GM10266 (cell line): Measurements from ENCODE around the gene SON.

Experiments
- DNase-seq: peaks from one replicate; pipeline ENCODE4 v3.0.0; 2012; ENCODE audit errors: extremely low spot score
- TF ChIP-seq, protein P1 (sequence below): IDR thresholded peaks from 2 replicates; pipeline ENCODE4 v1.5.1; 2012; ENCODE audit warnings: mild to moderate bottlenecking, low read depth; ENCODE audit not compliant: control insufficient read depth, insufficient read depth; ENCODE audit errors: missing control alignments

The SON gene

DNA sequence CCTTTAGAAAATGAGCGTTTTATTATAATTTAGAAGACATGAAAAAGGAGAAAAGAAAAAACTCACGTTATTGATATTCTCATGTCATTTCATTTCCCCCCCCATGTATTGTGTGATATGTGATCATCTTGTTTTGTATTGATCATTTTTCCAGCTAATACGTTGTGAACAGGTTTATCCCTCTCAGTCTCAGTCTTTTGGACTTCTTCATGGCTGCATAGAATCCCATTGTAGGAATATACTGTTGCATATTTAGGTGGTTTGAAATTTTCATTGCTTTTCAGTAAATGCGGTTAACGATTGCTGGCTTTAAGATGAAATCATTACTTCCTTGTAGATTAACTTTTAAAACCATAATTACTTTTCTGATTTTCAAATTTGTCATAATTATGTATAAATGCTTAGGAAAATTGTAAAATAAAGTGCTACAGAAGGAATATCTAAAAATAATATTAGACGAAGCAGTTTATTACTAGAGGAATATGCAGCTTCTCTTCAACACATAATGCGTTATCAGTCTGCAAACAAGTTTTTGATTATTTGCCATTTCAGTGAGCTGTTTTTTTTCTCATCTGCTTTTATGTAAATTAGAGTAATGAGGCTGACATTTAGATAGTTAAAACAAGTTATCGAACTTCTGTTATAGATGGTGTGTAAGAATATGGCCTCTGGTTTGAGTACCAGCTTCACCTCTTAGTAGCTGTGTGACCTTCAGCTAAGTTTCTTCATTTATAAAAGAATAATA lies 1.8 kb downstream of the SON start:
- TF ChIP-seq, protein P1, sequence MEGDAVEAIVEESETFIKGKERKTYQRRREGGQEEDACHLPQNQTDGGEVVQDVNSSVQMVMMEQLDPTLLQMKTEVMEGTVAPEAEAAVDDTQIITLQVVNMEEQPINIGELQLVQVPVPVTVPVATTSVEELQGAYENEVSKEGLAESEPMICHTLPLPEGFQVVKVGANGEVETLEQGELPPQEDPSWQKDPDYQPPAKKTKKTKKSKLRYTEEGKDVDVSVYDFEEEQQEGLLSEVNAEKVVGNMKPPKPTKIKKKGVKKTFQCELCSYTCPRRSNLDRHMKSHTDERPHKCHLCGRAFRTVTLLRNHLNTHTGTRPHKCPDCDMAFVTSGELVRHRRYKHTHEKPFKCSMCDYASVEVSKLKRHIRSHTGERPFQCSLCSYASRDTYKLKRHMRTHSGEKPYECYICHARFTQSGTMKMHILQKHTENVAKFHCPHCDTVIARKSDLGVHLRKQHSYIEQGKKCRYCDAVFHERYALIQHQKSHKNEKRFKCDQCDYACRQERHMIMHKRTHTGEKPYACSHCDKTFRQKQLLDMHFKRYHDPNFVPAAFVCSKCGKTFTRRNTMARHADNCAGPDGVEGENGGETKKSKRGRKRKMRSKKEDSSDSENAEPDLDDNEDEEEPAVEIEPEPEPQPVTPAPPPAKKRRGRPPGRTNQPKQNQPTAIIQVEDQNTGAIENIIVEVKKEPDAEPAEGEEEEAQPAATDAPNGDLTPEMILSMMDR: no peak
- no peak for DNase-seq

DNA sequence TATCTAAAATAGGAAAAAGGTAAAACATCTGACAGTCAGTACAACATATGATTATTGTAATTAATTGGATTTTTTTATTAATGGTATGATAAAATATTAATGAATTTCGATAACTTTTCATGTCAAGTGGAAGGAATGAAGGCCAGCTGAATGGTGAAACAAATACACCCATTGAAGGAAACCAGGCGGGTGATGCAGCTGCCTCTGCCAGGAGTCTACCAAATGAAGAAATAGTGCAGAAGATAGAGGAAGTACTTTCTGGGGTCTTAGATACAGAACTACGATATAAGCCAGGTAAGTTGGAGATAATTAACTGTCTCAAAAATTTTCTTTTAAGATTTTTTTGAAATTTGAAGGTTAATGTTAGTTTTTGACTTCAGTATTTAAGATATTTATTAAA lies 3.2 kb downstream of the SON start:
- TF ChIP-seq, protein P1: no peak
- no peak for DNase-seq

DNA sequence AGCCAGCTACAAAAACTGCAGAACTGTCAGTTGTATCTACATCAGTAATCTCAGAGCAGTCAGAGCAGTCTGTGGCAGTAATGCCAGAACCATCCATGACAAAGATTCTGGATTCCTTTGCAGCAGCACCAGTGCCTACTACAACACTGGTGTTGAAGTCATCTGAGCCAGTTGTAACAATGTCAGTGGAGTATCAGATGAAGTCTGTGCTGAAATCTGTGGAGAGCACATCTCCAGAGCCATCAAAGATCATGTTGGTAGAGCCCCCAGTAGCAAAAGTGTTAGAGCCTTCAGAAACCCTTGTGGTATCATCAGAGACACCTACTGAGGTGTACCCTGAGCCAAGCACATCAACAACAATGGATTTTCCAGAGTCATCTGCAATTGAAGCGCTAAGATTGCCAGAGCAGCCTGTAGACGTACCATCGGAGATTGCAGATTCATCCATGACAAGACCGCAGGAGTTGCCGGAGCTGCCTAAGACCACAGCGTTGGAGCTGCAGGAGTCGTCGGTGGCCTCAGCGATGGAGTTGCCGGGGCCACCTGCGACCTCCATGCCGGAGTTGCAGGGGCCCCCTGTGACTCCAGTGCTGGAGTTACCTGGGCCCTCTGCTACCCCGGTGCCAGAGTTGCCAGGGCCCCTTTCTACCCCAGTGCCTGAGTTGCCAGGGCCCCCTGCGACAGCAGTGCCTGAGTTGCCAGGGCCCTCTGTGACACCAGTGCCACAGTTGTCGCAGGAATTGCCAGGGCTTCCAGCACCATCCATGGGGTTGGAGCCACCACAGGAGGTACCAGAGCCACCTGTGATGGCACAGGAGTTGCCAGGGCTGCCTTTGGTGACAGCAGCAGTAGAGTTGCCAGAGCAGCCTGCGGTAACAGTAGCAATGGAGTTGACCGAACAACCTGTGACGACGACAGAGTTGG lies 7.3 kb downstream of the SON start:
- DNase-seq: no peak
- TF ChIP-seq, protein P1: no peak

DNA sequence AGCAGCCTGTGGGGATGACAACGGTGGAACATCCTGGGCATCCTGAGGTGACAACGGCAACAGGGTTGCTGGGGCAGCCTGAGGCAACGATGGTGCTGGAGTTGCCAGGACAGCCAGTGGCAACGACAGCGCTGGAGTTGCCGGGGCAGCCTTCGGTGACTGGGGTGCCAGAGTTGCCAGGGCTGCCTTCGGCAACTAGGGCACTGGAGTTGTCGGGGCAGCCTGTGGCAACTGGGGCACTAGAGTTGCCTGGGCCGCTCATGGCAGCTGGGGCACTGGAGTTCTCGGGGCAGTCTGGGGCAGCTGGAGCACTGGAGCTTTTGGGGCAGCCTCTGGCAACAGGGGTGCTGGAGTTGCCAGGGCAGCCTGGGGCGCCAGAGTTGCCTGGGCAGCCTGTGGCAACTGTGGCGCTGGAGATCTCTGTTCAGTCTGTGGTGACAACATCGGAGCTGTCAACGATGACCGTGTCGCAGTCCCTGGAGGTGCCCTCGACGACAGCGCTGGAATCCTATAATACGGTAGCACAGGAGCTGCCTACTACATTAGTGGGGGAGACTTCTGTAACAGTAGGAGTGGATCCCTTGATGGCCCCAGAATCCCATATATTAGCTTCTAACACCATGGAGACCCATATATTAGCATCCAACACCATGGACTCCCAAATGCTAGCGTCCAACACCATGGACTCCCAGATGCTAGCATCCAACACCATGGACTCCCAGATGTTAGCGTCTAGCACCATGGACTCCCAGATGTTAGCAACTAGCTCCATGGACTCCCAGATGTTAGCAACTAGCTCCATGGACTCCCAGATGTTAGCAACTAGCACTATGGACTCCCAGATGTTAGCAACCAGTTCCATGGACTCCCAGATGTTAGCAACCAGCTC lies 8.2 kb downstream of the SON start:
- TF ChIP-seq, protein P1: no peak
- no peak for DNase-seq

DNA sequence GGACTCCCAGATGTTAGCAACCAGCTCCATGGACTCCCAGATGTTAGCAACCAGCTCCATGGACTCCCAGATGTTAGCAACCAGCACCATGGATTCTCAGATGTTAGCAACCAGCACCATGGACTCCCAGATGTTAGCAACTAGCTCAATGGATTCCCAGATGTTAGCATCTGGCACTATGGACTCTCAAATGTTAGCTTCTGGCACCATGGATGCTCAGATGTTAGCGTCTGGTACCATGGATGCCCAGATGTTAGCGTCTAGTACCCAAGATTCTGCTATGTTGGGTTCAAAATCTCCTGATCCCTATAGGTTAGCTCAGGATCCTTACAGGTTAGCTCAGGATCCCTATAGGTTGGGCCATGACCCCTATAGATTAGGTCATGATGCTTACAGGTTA lies 8.8 kb downstream of the SON start:
- no peak for DNase-seq
- TF ChIP-seq, protein P1: no peak

DNA sequence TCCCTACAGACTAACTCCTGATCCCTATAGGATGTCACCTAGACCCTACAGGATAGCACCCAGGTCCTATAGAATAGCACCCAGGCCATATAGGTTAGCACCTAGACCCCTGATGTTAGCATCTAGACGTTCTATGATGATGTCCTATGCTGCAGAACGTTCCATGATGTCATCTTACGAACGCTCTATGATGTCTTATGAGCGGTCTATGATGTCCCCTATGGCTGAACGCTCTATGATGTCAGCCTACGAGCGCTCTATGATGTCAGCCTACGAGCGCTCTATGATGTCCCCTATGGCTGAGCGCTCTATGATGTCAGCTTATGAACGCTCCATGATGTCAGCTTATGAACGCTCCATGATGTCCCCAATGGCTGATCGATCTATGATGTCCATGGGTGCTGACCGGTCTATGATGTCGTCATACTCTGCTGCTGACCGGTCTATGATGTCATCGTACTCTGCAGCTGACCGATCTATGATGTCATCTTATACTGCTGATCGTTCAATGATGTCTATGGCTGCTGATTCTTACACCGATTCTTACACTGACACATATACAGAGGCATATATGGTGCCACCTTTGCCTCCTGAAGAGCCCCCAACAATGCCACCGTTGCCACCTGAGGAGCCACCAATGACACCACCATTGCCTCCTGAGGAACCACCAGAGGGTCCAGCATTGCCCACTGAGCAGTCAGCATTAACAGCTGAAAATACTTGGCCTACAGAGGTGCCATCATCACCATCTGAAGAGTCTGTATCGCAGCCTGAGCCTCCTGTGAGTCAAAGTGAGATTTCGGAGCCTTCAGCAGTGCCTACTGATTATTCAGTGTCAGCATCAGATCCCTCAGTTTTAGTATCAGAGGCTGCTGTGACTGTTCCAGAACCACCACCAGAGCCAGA lies 9.5 kb downstream of the SON start:
- no peak for DNase-seq
- TF ChIP-seq, protein P1: no peak
